OCI-LY3 (cell line): Measurements from ENCODE around the gene GPR32.

ENCODE experiments used
- H2AFZ ChIP-seq: fragments of 200-600, 300-600 bp; shearing (Covaris generic); 2 replicates; pipeline ENCODE4 v1.6.0; 2014; ENCODE audit warnings: antibody characterized with exemption, low read depth, low read length
- H3K27ac ChIP-seq: fragments of 200-600, 300-600 bp; sonication (generic); 2 replicates; pipeline ENCODE4 v1.5.1; 2014; ENCODE audit warnings: mild to moderate bottlenecking, low read length, moderate library complexity, mixed read lengths
- H3K27me3 ChIP-seq: fragments of 200-600, 300-600 bp; sonication (generic); 2 replicates; pipeline ENCODE4 v1.6.1; 2014; ENCODE audit warnings: low read depth, low read length, mixed read lengths
- H3K36me3 ChIP-seq: fragments of 200-600, 300-600 bp; sonication (generic); replicated peaks from 2 replicates; pipeline ENCODE3; 2014; ENCODE audit warnings: low read depth, low read length, mixed read lengths
- H3K4me1 ChIP-seq: fragments of 300-600, 200-600 bp; sonication (generic); 2 replicates; pipeline ENCODE4 v1.6.1; 2014; ENCODE audit warnings: low read length, mixed read lengths
- H3K4me2 ChIP-seq: fragments of 200-600, 300-600 bp; sonication (generic); 2 replicates; pipeline ENCODE4 v1.6.1; 2014; ENCODE audit warnings: low read length, mixed read lengths
- H3K4me3 ChIP-seq: fragments of 300-600, 200-600 bp; sonication (generic); 2 replicates; pipeline ENCODE4 v1.5.1; 2014; ENCODE audit warnings: antibody characterized with exemption, mild to moderate bottlenecking, low read length, moderate library complexity
- H3K79me2 ChIP-seq: fragments of 300-600, 200-600 bp; shearing (Covaris generic); 2 replicates; pipeline ENCODE4 v1.6.1; 2014; ENCODE audit warnings: mild to moderate bottlenecking, low read length, mixed read lengths
- H3K9ac ChIP-seq: fragments of 300-600, 200-600 bp; shearing (Covaris generic); 2 replicates; pipeline ENCODE4 v1.6.0; 2014; ENCODE audit warnings: mild to moderate bottlenecking, low read length, moderate library complexity
- H3K9me3 ChIP-seq: fragments of 200-600, 300-600 bp; shearing (Covaris generic); 2 replicates; pipeline ENCODE4 v1.6.1; 2014; ENCODE audit warnings: low read length, mixed read lengths; ENCODE audit not compliant: insufficient read depth
- H4K20me1 ChIP-seq: fragments of 200-600, 300-600 bp; sonication (generic); 2 replicates; pipeline ENCODE4 v1.6.1; 2016; ENCODE audit warnings: low read length, mixed read lengths; ENCODE audit not compliant: insufficient read depth
- EZH2phosphoT487 ChIP-seq: fragments of 200-600 bp; shearing (Covaris generic); IDR thresholded peaks from 2 replicates; pipeline ENCODE4 v1.6.1; 2018; ENCODE audit warnings: antibody characterized with exemption, mixed run types, low read depth
- TF ChIP-seq, protein P1 (sequence below): fragments of 200-600, 300-600 bp; sonication (generic); IDR thresholded peaks from 2 replicates; pipeline ENCODE4 v1.5.1; 2014; ENCODE audit warnings: antibody characterized with exemption, low read length, low read depth

GPR32 gene

DNA sequence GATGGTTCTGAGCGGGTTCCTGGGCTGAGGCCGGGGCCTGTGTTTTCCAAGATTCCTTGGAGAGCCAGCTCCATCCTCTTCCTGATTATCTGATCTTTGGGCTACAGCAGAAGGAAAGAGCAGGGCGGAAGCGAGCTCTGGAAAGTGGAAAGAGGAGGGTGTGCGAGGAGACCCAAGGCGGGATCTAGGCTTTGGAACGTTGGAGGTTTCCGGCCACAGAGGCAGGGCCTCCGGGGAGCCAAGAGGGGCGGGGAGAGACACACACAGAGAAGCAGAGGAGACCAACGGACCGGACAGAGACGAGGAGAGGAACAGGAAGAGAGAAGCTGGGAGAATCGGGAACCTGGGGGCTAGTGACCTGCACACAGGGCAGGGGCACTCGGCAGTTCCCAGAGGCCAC is 47.2 kb upstream of the GPR32 start, which contains the start of gene CLEC11A:
Gene CLEC11A, plus strand, starts transcription at position 296 of the 400 bp plus-strand sequence. CDS start 162 bp downstream, outside the sequence.
- H3K4me1 ChIP-seq, result no peaks in the 10 kb centered on the region
- H3K4me3 ChIP-seq, result no peak within 1 kb of the TSS
- H3K27ac ChIP-seq, result no peak within 1 kb of the TSS
- no peaks in the 10 kb centered on the region for H3K36me3 ChIP-seq
- H2AFZ ChIP-seq, result no peak within 1 kb of the TSS
- H3K4me2 ChIP-seq, result no peak within 1 kb of the TSS
- no peaks in the 10 kb centered on the region for H4K20me1 ChIP-seq
- no peaks in the 10 kb centered on the region for H3K9me3 ChIP-seq
- TF ChIP-seq EZH2phosphoT487, result no peak
- TF ChIP-seq, protein P1, sequence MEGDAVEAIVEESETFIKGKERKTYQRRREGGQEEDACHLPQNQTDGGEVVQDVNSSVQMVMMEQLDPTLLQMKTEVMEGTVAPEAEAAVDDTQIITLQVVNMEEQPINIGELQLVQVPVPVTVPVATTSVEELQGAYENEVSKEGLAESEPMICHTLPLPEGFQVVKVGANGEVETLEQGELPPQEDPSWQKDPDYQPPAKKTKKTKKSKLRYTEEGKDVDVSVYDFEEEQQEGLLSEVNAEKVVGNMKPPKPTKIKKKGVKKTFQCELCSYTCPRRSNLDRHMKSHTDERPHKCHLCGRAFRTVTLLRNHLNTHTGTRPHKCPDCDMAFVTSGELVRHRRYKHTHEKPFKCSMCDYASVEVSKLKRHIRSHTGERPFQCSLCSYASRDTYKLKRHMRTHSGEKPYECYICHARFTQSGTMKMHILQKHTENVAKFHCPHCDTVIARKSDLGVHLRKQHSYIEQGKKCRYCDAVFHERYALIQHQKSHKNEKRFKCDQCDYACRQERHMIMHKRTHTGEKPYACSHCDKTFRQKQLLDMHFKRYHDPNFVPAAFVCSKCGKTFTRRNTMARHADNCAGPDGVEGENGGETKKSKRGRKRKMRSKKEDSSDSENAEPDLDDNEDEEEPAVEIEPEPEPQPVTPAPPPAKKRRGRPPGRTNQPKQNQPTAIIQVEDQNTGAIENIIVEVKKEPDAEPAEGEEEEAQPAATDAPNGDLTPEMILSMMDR, result no peak
- H3K79me2 ChIP-seq, result no peaks in the 10 kb centered on the region
- no peak within 1 kb of the TSS for H3K9ac ChIP-seq
- no peaks in the 10 kb centered on the region; the same call in 1 of the 2 replicates for H3K27me3 ChIP-seq

DNA sequence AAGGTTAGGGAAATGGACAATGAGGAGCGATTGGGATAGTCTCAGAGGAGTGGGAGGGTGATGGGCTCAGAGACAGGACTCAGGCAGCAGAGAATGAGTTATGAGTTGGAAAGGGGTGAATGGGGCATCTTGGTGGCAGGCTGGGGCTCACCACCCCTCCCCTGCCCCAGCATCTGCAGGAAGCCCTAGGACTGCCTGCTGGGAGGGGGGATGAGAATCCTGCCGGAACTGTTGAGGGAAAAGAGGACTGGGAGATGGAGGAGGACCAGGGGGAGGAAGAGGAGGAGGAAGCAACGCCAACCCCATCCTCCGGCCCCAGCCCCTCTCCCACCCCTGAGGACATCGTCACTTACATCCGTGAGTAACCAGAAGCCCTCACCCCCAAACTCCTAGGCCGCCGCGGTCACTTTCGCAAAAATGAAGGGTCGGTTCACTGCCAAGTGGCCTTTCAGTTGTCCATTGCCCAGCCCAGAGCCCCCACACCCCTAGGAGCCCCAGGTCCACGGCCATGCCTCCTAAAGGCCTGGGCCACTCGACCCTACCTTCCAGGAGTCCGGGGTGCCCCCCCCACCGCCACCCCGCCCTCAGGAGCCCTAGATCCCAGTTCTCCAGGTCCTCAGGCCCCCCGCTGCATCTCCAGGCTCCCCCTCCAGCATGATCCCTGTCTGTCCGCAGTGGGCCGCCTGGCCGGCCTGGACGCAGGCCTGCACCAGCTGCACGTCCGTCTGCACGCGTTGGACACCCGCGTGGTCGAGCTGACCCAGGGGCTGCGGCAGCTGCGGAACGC is 46.3 kb upstream of the GPR32 start:
- Histone ChIP-seq H3K4me3 (no peak overlapping the region), H3K4me1 (no peaks in the 10 kb centered on the region), H3K4me2 (no peak overlapping the region), H2AFZ (no peak overlapping the region), H3K27me3 (no peaks in the 10 kb centered on the region; the same call in 1 of the 2 replicates), H3K27ac (no peak overlapping the region), H3K79me2 (no peaks in the 10 kb centered on the region), H3K9me3 (no peaks in the 10 kb centered on the region), H3K36me3 (no peaks in the 10 kb centered on the region), H4K20me1 (no peaks in the 10 kb centered on the region), H3K9ac (no peak overlapping the region)
- TF ChIP-seq EZH2phosphoT487, result no peak
- TF ChIP-seq, protein P1, result no peak

DNA sequence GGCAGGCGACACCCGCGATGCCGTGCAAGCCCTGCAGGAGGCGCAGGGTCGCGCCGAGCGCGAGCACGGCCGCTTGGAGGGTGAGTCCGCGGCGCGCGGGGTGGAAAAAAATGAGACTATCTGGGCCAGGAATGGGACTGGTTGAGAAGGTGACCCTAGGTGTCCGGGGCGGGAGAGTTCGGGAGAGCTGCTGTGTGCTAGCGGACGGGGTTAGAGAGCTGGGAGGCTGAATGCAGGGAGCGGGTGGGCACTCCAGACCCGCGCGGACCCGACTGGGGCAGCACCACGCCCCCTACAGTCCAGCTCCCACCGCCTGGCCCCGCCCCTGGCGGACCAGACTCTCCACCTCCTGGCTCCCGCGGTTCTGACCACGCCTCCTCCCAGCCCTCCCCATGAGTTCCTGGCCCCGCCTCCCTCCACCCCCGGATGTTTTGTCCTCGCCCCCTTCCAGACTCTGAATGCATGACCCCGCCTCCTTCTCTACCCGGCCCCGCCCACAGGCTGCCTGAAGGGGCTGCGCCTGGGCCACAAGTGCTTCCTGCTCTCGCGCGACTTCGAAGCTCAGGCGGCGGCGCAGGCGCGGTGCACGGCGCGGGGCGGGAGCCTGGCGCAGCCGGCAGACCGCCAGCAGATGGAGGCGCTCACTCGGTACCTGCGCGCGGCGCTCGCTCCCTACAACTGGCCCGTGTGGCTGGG is 45.6 kb upstream of the GPR32 start:
- H3K4me2 ChIP-seq, result no peak overlapping the region
- no peaks in the 10 kb centered on the region for H3K9me3 ChIP-seq
- no peaks in the 10 kb centered on the region for H3K4me1 ChIP-seq
- H3K4me3 ChIP-seq, result no peak overlapping the region
- no peaks in the 10 kb centered on the region for H4K20me1 ChIP-seq
- H3K27ac ChIP-seq, result no peak overlapping the region
- no peak for TF ChIP-seq EZH2phosphoT487
- TF ChIP-seq, protein P1, result no peak
- H3K9ac ChIP-seq, result no peak overlapping the region
- H3K79me2 ChIP-seq, result no peaks in the 10 kb centered on the region
- H3K27me3 ChIP-seq, result no peaks in the 10 kb centered on the region; the same call in 1 of the 2 replicates
- no peaks in the 10 kb centered on the region for H3K36me3 ChIP-seq
- H2AFZ ChIP-seq, result no peak overlapping the region

DNA sequence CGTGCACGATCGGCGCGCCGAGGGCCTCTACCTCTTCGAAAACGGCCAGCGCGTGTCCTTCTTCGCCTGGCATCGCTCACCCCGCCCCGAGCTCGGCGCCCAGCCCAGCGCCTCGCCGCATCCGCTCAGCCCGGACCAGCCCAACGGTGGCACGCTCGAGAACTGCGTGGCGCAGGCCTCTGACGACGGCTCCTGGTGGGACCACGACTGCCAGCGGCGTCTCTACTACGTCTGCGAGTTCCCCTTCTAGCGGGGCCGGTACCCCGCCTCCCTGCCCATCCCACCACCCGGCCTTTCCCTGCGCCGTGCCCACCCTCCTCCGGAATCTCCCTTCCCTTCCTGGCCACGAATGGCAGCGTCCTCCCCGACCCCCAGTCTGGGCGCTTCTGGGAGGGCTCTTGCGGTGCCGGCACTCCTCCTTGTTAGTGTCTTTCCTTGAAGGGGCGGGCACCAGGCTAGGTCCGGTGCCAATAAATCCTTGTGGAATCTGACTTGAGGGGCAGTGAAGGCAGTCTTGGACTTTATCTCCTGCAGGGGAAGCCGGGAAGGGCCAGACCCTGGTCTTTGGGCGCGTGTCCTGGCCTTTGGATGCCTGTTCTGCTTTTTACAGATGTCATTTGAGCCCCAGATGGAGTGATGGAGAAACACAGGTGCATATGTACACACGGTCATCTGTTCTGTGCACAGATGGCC is 44.9 kb upstream of the GPR32 start:
- Histone ChIP-seq H3K36me3 (no peaks in the 10 kb centered on the region), H4K20me1 (no peaks in the 10 kb centered on the region), H3K4me3 (no peak overlapping the region), H2AFZ (no peak overlapping the region), H3K4me1 (no peaks in the 10 kb centered on the region), H3K79me2 (no peaks in the 10 kb centered on the region), H3K4me2 (no peak overlapping the region), H3K9me3 (no peaks in the 10 kb centered on the region), H3K27me3 (no peaks in the 10 kb centered on the region; the same call in 1 of the 2 replicates), H3K9ac (no peak overlapping the region), H3K27ac (no peak overlapping the region)
- TF ChIP-seq EZH2phosphoT487, result no peak
- TF ChIP-seq, protein P1, result no peak
